SK-N-SH (cell line): ENCODE results near the gene SELENOK. TPM values are rescaled to one million over a fixed set of nuclear protein-coding genes. Genes with fewer than 3 reads are reported as not detected.

Experiments
- CTCF ChIA-PET: fragments of 300-600, 350-600 bp; formaldehyde crosslinking; extraction: SDS; loops from one replicate; lab custom pipeline; 2021; lab: Yijun Ruan, JAX
- POLR2A ChIA-PET: fragments of 350-600 bp; sonication (Branson Sonifier 250); formaldehyde crosslinking; extraction: SDS; loops from one replicate; lab custom pipeline; 2020; ENCODE audit warnings: antibody characterized with exemption, inconsistent platforms; lab: Yijun Ruan, JAX
- DNase-seq: peaks from one replicate; pipeline ENCODE4 v3.0.0; 2012
- H2AFZ ChIP-seq: fragments of 200-600 bp; sonication (generic); 2 replicates; pipeline ENCODE4 v1.8.1; 2016; ENCODE audit warnings: antibody characterized with exemption, mild to moderate bottlenecking, low read depth
- H3F3A ChIP-seq: fragments of 200-600 bp; sonication (generic); replicated peaks from 2 replicates; pipeline ENCODE3; 2016; ENCODE audit warnings: antibody characterized with exemption, mild to moderate bottlenecking; ENCODE audit not compliant: insufficient read depth
- H3K27ac ChIP-seq, 2 experiments: fragments of 200-500 bp in 1 of 2; fragments of 200-600 bp in 1 of 2; sonication (Bioruptor generic) in 1 of 2; sonication (generic), shearing (Covaris generic) in 1 of 2; 2 replicates each; pipeline versions ENCODE4 v1.5.1 to v1.6.1; 2014 to 2016; ENCODE audit warnings: low read depth in 2 of 2, inconsistent platforms in 1 of 2, low read length in 1 of 2, mild to moderate bottlenecking in 1 of 2, mixed read lengths in 1 of 2
- H3K27me3 ChIP-seq: fragments of 200-600 bp; sonication (generic), shearing (Covaris generic); 2 replicates; pipeline ENCODE4 v1.6.1; 2016; ENCODE audit warnings: mixed run types; ENCODE audit not compliant: insufficient read depth
- H3K36me3 ChIP-seq, 2 experiments: fragments of 200-500 bp in 1 of 2; fragments of 200-600 bp in 1 of 2; sonication (Bioruptor generic) in 1 of 2; sonication (generic) in 1 of 2; replicated peaks in 1 of 2; 2 replicates each; pipeline versions ENCODE3 to v1.5.1; 2014 to 2016; ENCODE audit warnings: low read length in 1 of 2, mild to moderate bottlenecking in 1 of 2; ENCODE audit not compliant: insufficient read depth in 2 of 2, control insufficient read depth in 1 of 2
- H3K4me1 ChIP-seq, 2 experiments: fragments of 200-500 bp in 1 of 2; fragments of 200-600 bp in 1 of 2; sonication (Bioruptor generic) in 1 of 2; sonication (generic), shearing (Covaris generic) in 1 of 2; 2 replicates each; pipeline versions ENCODE4 v1.5.1 to v1.6.1; 2014 to 2016; ENCODE audit warnings: low read depth in 1 of 2, low read length in 1 of 2, mixed run types in 1 of 2; ENCODE audit not compliant: insufficient read depth in 2 of 2, control insufficient read depth in 1 of 2
- H3K4me2 ChIP-seq: fragments of 200-600 bp; sonication (generic), shearing (Covaris generic); 2 replicates; pipeline ENCODE4 v1.6.1; 2017; ENCODE audit warnings: mixed run types
- H3K4me3 ChIP-seq, 2 experiments: fragments of 200-500 bp in 1 of 2; fragments of 200-600 bp in 1 of 2; sonication (Bioruptor generic) in 1 of 2; sonication (generic), shearing (Covaris generic) in 1 of 2; 2 replicates each; pipeline versions ENCODE4 v1.5.1 to v1.8.1; 2014 to 2016; ENCODE audit warnings: low read depth in 2 of 2, inconsistent platforms in 1 of 2, low read length in 1 of 2, mild to moderate bottlenecking in 1 of 2, mixed read lengths in 1 of 2, moderate library complexity in 1 of 2
- H3K79me2 ChIP-seq: fragments of 200-600 bp; sonication (generic); 2 replicates; pipeline ENCODE4 v1.8.1; 2017; ENCODE audit warnings: mild to moderate bottlenecking; ENCODE audit not compliant: insufficient read depth
- H3K9ac ChIP-seq: fragments of 200-600 bp; sonication (generic); 2 replicates; pipeline ENCODE4 v1.6.1; 2017; ENCODE audit warnings: mixed run types
- H3K9me2 ChIP-seq: fragments of 200-600 bp; sonication (generic); 2 replicates; pipeline ENCODE4 v1.6.1; 2017; ENCODE audit warnings: mixed run types
- H3K9me3 ChIP-seq: fragments of 200-600 bp; sonication (generic); 2 replicates; pipeline ENCODE4 v1.6.1; 2017; ENCODE audit warnings: mixed run types, mild to moderate bottlenecking, moderate library complexity
- H4K20me1 ChIP-seq: fragments of 200-600 bp; sonication (generic); 2 replicates; pipeline ENCODE4 v1.6.1; 2017; ENCODE audit warnings: mild to moderate bottlenecking, mixed run types; ENCODE audit not compliant: insufficient read depth
- CTCF ChIP-seq: fragments of 200-600 bp; sonication (generic); IDR thresholded peaks from 2 replicates; pipeline ENCODE4 v1.6.1; 2017; ENCODE audit warnings: antibody characterized with exemption, mild to moderate bottlenecking, moderate library complexity
- ELF1 ChIP-seq: IDR thresholded peaks from 2 replicates; pipeline ENCODE4 v1.4.0; 2012
- EZH2phosphoT487 ChIP-seq: fragments of 200-600 bp; sonication (generic); IDR thresholded peaks from 2 replicates; pipeline ENCODE4 v1.6.1; 2017; ENCODE audit warnings: low read depth, mixed run types, mild to moderate bottlenecking, antibody characterized with exemption, moderate library complexity, borderline replicate concordance
- FOSL2 ChIP-seq: IDR thresholded peaks from 2 replicates; pipeline ENCODE4 v1.4.0; 2012; ENCODE audit warnings: low read depth, mild to moderate bottlenecking, moderate library complexity, borderline replicate concordance
- FOXM1 ChIP-seq: IDR thresholded peaks from 2 replicates; pipeline ENCODE4 v1.4.0; 2012; ENCODE audit warnings: low read depth, mild to moderate bottlenecking
- GATA2 ChIP-seq: sonication (generic); formaldehyde crosslinking; IDR thresholded peaks from 2 replicates; pipeline ENCODE4 v1.5.0; 2020; ENCODE audit warnings: mild to moderate bottlenecking, missing genetic modification reagents
- IRF3 ChIP-seq: fragments of 150-350 bp; IDR thresholded peaks from 2 replicates; pipeline ENCODE4 v1.6.1; 2016; ENCODE audit warnings: mild to moderate bottlenecking, low read depth, low read length
- MAX ChIP-seq: IDR thresholded peaks from 2 replicates; pipeline ENCODE4 v1.4.0; 2012; ENCODE audit warnings: low read depth
- MEF2A ChIP-seq: IDR thresholded peaks from 2 replicates; pipeline ENCODE4 v1.4.0; 2012; ENCODE audit warnings: low read depth, borderline replicate concordance
- MXI1 ChIP-seq: IDR thresholded peaks from 2 replicates; pipeline ENCODE4 v1.6.1; 2012; ENCODE audit warnings: mild to moderate bottlenecking, low read depth, low read length, improper control_type of control experiment
- POLR2AphosphoS5 ChIP-seq: IDR thresholded peaks from 2 replicates; pipeline ENCODE4 v1.6.1; 2012; ENCODE audit warnings: low read depth, low read length
- REST ChIP-seq: IDR thresholded peaks from 2 replicates; pipeline ENCODE4 v1.6.1; 2012; ENCODE audit warnings: mild to moderate bottlenecking, low read depth, low read length, moderate library complexity
- RFX5 ChIP-seq: IDR thresholded peaks from 2 replicates; pipeline ENCODE4 v1.6.1; 2012; ENCODE audit warnings: mild to moderate bottlenecking, improper control_type of control experiment, low read length
- RXRA ChIP-seq: IDR thresholded peaks from 2 replicates; pipeline ENCODE4 v1.4.0; 2012; ENCODE audit warnings: low read depth, mild to moderate bottlenecking, borderline replicate concordance
- SIN3A ChIP-seq: IDR thresholded peaks from 2 replicates; pipeline ENCODE4 v1.6.1; 2012; ENCODE audit warnings: low read depth, mild to moderate bottlenecking, low read length, moderate library complexity, borderline replicate concordance
- TCF12 ChIP-seq: IDR thresholded peaks from 2 replicates; pipeline ENCODE4 v1.4.0; 2012
- TEAD4 ChIP-seq: IDR thresholded peaks from 2 replicates; pipeline ENCODE4 v1.4.0; 2012; ENCODE audit warnings: mild to moderate bottlenecking, borderline replicate concordance; ENCODE audit not compliant: insufficient read depth
- ZBTB33 ChIP-seq: IDR thresholded peaks from 2 replicates; pipeline ENCODE4 v1.4.0; 2012; ENCODE audit warnings: low read depth, borderline replicate concordance
- WGBS: methylation state at CpG from one replicate; pipeline ENCODE4 v1.1.6; 2017; ENCODE audit warnings: low lambda C conversion rate; 5-methylcytosine and 5-hydroxymethylcytosine counted together
- polyA plus RNA-seq, 3 experiments: library from polyadenylated mRNA; depleted of rRNA; stranded (reverse); fragments of >200 nt; gene quantifications; 2 replicates each; pipeline ENCODE4 v1.2.3, GENCODE V29; 2012

SELENOK gene
- polyA plus RNA-seq, 1 of the 3 experiments (the other 2 are of a cell fraction), result 29.2 TPM

GRCh38 chr3:53835257-53835656, 56.4 kb downstream of the SELENOK start:
- Histone ChIP-seq H3K79me2 (no peaks in the 10 kb centered on the region), H3K27me3 (no peaks in the 10 kb centered on the region), H3K4me1 (peaks cover 0 to 7% of the 10 kb centered on the region in 2 experiments; a peak in 1 of 4 replicates), H4K20me1 (no peaks in the 10 kb centered on the region), H2AFZ (no peak overlapping the region), H3F3A (no peaks in the 10 kb centered on the region), H3K36me3 (no peaks in the 10 kb centered on the region), H3K4me2 (no peak overlapping the region), H3K4me3 (no peak overlapping the region), H3K9me2 (no peaks in the 10 kb centered on the region), H3K9ac (no peak overlapping the region), H3K9me3 (no peaks in the 10 kb centered on the region), H3K27ac (no peak overlapping the region)
- TF ChIP-seq RFX5 (no peak), REST (no peak), EZH2phosphoT487 (no peak), MEF2A (no peak), MXI1 (no peak), TEAD4 (no peak), SIN3A (no peak), MAX (no peak), TCF12 (no peak), IRF3 (no peak), ELF1 (no peak), GATA2 (no peak), FOSL2 (no peak), CTCF (no peak), RXRA (no peak), FOXM1 (no peak), POLR2AphosphoS5 (no peak), ZBTB33 (no peak)
- no peak for DNase-seq
- WGBS, result 43% methylated on average over 1 of the region's 1 CpG
- POLR2A ChIA-PET, result no interaction called here
- CTCF ChIA-PET, result no interaction called here
